ENCODE measurements around the gene ZNF12. TPM values are rescaled to one million over a fixed set of nuclear protein-coding genes. Genes with fewer than 3 reads are reported as not detected.
"Not testable (repeated sequence)": the region's sequence is repeated elsewhere in the genome, so short reads cannot be mapped to it uniquely, and the experiment has no call there.

Gene ZNF12
- 10 to 100 TPM; 12.7 to 15.1 (median 13.9) TPM for total RNA-seq (2021; fragmentation: NEBNext Ultra II Directional; extraction: Animal tissue kit (Norgen Biotek cat#: 25700))
- long read RNA-seq, full-length matches to known transcripts = 2 of 10 reads
- long read RNA-seq, partial matches to known transcripts = 0 of 10 reads
- long read RNA-seq, other reads (novel, unspliced or antisense) = 8 of 10 reads

- peaks cover 35% of the 10 kb centered on the region for H3K36me3 Mint-ChIP-seq (ENCODE audit: low read depth)
- peak; percentile 88 for DNase-seq
- H3K27ac Mint-ChIP-seq = peak within 1 kb of the TSS; percentile 86
- peak within 1 kb of the TSS; percentile 95 for H3K4me3 Mint-ChIP-seq
- TF ChIP-seq, protein P1, sequence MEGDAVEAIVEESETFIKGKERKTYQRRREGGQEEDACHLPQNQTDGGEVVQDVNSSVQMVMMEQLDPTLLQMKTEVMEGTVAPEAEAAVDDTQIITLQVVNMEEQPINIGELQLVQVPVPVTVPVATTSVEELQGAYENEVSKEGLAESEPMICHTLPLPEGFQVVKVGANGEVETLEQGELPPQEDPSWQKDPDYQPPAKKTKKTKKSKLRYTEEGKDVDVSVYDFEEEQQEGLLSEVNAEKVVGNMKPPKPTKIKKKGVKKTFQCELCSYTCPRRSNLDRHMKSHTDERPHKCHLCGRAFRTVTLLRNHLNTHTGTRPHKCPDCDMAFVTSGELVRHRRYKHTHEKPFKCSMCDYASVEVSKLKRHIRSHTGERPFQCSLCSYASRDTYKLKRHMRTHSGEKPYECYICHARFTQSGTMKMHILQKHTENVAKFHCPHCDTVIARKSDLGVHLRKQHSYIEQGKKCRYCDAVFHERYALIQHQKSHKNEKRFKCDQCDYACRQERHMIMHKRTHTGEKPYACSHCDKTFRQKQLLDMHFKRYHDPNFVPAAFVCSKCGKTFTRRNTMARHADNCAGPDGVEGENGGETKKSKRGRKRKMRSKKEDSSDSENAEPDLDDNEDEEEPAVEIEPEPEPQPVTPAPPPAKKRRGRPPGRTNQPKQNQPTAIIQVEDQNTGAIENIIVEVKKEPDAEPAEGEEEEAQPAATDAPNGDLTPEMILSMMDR (IDR thresholded peaks at IDR 0.05) = no peak
- H3K27me3 Mint-ChIP-seq (ENCODE audit: insufficient read depth) = peaks cover 3% of the 10 kb centered on the region
- H3K4me1 Mint-ChIP-seq (ENCODE audit: low read depth) = peaks cover 25% of the 10 kb centered on the region
- H3K9me3 Mint-ChIP-seq = peaks cover 41% of the 10 kb centered on the region
Measured at GRCh38 chr7:6706666-6707407, at the start of gene ZNF12. Gene ZNF12 (minus strand): TSS chr7:6706947. CDS start chr7:6705173, 1,774 bp downstream.

GRCh38 chr7:6753964-6754363 is 47.2 kb upstream of the ZNF12 start, which contains the start of gene RSPH10B2:
Gene RSPH10B2 (plus strand): TSS chr7:6754103. CDS start chr7:6757678, 3,575 bp downstream.
- not testable (repeated sequence) for DNase-seq; H3K4me1 Mint-ChIP-seq (ENCODE audit: low read depth); H3K36me3 Mint-ChIP-seq (ENCODE audit: low read depth); H3K27ac Mint-ChIP-seq; H3K4me3 Mint-ChIP-seq; H3K27me3 Mint-ChIP-seq (ENCODE audit: insufficient read depth); H3K9me3 Mint-ChIP-seq

- H3K4me3 Mint-ChIP-seq; H3K36me3 Mint-ChIP-seq (ENCODE audit: low read depth); H3K4me1 Mint-ChIP-seq (ENCODE audit: low read depth); H3K27ac Mint-ChIP-seq; H3K9me3 Mint-ChIP-seq; DNase-seq; H3K27me3 Mint-ChIP-seq (ENCODE audit: insufficient read depth): not testable (repeated sequence)
Measured at GRCh38 chr7:6750173-6750572, 43.4 kb upstream of the ZNF12 start.

- not testable (repeated sequence) for H3K27me3 Mint-ChIP-seq (ENCODE audit: insufficient read depth); H3K36me3 Mint-ChIP-seq (ENCODE audit: low read depth); H3K4me1 Mint-ChIP-seq (ENCODE audit: low read depth); H3K4me3 Mint-ChIP-seq; H3K9me3 Mint-ChIP-seq; DNase-seq; H3K27ac Mint-ChIP-seq
Measured at GRCh38 chr7:6749335-6749734, 42.6 kb upstream of the ZNF12 start.

GRCh38 chr7:6744410-6745100 is 37.8 kb upstream of the ZNF12 start:
- not testable (repeated sequence) for H3K27ac Mint-ChIP-seq; H3K4me3 Mint-ChIP-seq; H3K27me3 Mint-ChIP-seq (ENCODE audit: insufficient read depth); H3K9me3 Mint-ChIP-seq; H3K4me1 Mint-ChIP-seq (ENCODE audit: low read depth); DNase-seq
- H3K36me3 Mint-ChIP-seq (ENCODE audit: low read depth) = peaks cover 16% of the 10 kb centered on the region

- H3K9me3 Mint-ChIP-seq; H3K27me3 Mint-ChIP-seq (ENCODE audit: insufficient read depth); H3K4me1 Mint-ChIP-seq (ENCODE audit: low read depth); DNase-seq; H3K27ac Mint-ChIP-seq; H3K4me3 Mint-ChIP-seq: not testable (repeated sequence)
- H3K36me3 Mint-ChIP-seq (ENCODE audit: low read depth) = peaks cover 40% of the 10 kb centered on the region
Measured at GRCh38 chr7:6738415-6738814, 31.7 kb upstream of the ZNF12 start.

DNA sequence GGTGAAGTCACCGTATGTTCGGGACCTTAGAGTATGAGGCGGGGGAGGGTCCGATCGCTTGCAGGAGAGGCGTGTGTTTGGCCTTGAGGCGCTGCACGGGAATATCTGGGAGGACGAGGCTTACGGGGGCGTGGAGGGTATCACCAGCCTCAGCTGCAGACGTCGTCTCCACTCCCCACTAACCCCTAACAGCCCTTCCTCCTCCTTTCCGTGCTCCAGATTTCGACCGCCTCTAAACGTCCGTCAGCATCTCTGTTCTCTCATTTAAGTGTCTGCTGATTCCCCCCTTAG is 23.5 kb upstream of the ZNF12 start:
- Mint-ChIP-seq H3K27me3 (ENCODE audit: insufficient read depth) (no peaks in the 10 kb centered on the region), H3K4me1 (ENCODE audit: low read depth) (peaks cover 17% of the 10 kb centered on the region), H3K9me3 (no peaks in the 10 kb centered on the region; the same call in 1 of the 2 replicates), H3K4me3 (peak overlapping the region; percentile 97), H3K27ac (peak overlapping the region; percentile 95), H3K36me3 (ENCODE audit: low read depth) (peaks cover 27% of the 10 kb centered on the region)
- TF ChIP-seq, protein P1 (IDR thresholded peaks at IDR 0.05) = no peak
- no peak for DNase-seq
